ENCODE data around the gene PP2D1.
A peak's percentile ranks its signal among the peaks of the same experiment; 100 is the strongest.
"Not testable (repeated sequence)": the region's sequence is repeated elsewhere in the genome, so short reads cannot be mapped to it uniquely, and the experiment has no call there.

Gene PP2D1

DNA sequence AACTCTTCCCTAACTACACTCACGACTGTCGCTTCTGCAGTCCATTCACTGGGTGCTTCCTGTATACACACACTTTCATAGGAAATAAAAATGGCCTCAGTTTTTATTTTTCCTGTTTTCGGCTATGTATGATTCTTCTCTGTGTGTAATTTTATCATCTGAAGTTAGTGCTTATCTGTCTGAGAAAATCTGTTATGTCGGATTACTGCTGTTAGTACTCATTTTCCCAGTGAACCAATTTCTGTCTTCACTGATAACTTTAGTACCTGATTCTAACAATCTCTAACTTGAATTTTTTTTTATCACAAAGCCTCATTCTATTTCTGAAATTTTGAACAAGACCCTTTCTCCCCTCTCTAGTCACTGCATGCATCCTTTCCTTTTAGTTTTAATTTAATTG, 44.3 kb downstream of the PP2D1 start:
- no peak overlapping the region for H3K9ac ChIP-seq (ENCODE audit: insufficient read length)
- TF ChIP-seq FOXP2 (optimal IDR thresholded peaks at IDR 0.05; ENCODE audit: control extremely low read depth, extremely low read length, insufficient read depth) (no peak), POLR2AphosphoS5 (IDR thresholded peaks at IDR 0.05; ENCODE audit: borderline replicate concordance, low read depth, low read length) (no peak), EZH2 (IDR thresholded peaks at IDR 0.05) (no peak)
- no peak for DNase-seq (ENCODE audit: low read depth, low spot score)
- H3K9me3 ChIP-seq (ENCODE audit: low read depth, low read length): no peaks in the 10 kb centered on the region
- no peak overlapping the region for H3K4me3 ChIP-seq
- no peak overlapping the region for H3K27ac ChIP-seq
- no peaks in the 10 kb centered on the region for H3K36me3 ChIP-seq (ENCODE audit: insufficient read depth, low read length)

DNA sequence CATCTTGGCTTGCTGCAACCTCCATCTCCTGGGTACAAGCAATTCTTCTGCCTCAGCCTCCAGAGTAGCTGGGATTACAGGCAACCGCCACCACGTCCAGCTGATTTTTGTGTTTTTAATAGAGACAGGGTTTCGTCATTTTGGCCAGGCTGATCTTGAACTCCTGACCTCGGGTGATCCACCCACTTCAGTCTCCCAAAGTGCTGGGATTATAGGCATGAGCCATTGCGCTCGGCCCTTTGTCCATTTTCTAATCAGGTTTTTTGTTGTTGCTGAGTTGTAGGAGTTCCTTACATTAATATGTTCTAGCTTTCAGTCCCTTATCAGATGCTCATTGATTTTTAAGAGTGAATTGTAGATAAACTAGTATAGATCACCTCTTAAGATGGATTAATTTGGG, 44.9 kb downstream of the PP2D1 start:
- TF ChIP-seq EZH2 (IDR thresholded peaks at IDR 0.05) (no peak), POLR2AphosphoS5 (IDR thresholded peaks at IDR 0.05; ENCODE audit: borderline replicate concordance, low read depth, low read length) (no peak), FOXP2 (optimal IDR thresholded peaks at IDR 0.05; ENCODE audit: control extremely low read depth, extremely low read length, insufficient read depth) (no peak)
- Histone ChIP-seq H3K27ac (no peak overlapping the region), H3K9me3 (ENCODE audit: low read depth, low read length) (no peaks in the 10 kb centered on the region), H3K9ac (ENCODE audit: insufficient read length) (no peak overlapping the region), H3K4me3 (no peak overlapping the region), H3K36me3 (ENCODE audit: insufficient read depth, low read length) (no peaks in the 10 kb centered on the region)
- no peak for DNase-seq (ENCODE audit: low read depth, low spot score)

DNA sequence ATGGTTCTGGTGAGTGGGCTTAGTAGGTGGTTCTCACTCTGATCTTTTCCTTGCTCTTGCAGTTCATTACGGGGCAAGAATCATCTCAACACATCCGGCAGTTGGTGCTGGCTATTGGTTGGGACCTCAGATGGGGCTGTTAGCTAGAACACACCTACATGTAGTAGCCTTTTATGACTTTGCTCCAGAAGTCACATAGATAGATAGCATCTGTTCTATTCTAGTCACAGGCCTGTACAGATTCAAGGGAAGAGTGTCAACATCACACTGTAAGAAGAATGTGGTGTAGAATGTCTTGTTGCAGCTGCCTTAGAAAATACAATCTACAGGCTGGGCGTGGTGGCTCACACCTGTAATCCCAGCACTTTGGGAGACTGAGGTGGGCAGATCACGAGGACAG, 50.1 kb downstream of the PP2D1 start:
- DNase-seq (ENCODE audit: low read depth, low spot score): no peak
- Histone ChIP-seq H3K27ac (no peak overlapping the region), H3K4me3 (no peak overlapping the region), H3K36me3 (ENCODE audit: insufficient read depth, low read length) (no peaks in the 10 kb centered on the region), H3K9ac (ENCODE audit: insufficient read length) (no peak overlapping the region), H3K9me3 (ENCODE audit: low read depth, low read length) (no peaks in the 10 kb centered on the region)
- no peak for TF ChIP-seq EZH2 (IDR thresholded peaks at IDR 0.05)
- no peak for TF ChIP-seq FOXP2 (optimal IDR thresholded peaks at IDR 0.05; ENCODE audit: control extremely low read depth, extremely low read length, insufficient read depth)

- Histone ChIP-seq H3K9me3 (ENCODE audit: low read depth, low read length) (no peaks in the 10 kb centered on the region), H3K4me3 (no peak overlapping the region), H3K9ac (ENCODE audit: insufficient read length) (no peak overlapping the region), H3K36me3 (ENCODE audit: insufficient read depth, low read length) (no peaks in the 10 kb centered on the region), H3K27ac (no peak overlapping the region)
- DNase-seq (ENCODE audit: low read depth, low spot score): no peak
- no peak for TF ChIP-seq POLR2AphosphoS5 (IDR thresholded peaks at IDR 0.05; ENCODE audit: borderline replicate concordance, low read depth, low read length)
- no peak for TF ChIP-seq FOXP2 (optimal IDR thresholded peaks at IDR 0.05; ENCODE audit: control extremely low read depth, extremely low read length, insufficient read depth)
- TF ChIP-seq EZH2 (IDR thresholded peaks at IDR 0.05): no peak
Measured at GRCh38 chr3:19960696-19961095, 51.4 kb downstream of the PP2D1 start.

GRCh38 chr3:19959505-19959904, 52.6 kb downstream of the PP2D1 start:
- Histone ChIP-seq H3K9me3 (ENCODE audit: low read depth, low read length) (no peaks in the 10 kb centered on the region), H3K36me3 (ENCODE audit: insufficient read depth, low read length) (no peaks in the 10 kb centered on the region; the same call in 1 of the 2 replicates)
- TF ChIP-seq POLR2AphosphoS5 (IDR thresholded peaks at IDR 0.05; ENCODE audit: borderline replicate concordance, low read depth, low read length): no peak

GRCh38 chr3:19957354-19957753, 54.7 kb downstream of the PP2D1 start:
- not testable (repeated sequence) for DNase-seq (ENCODE audit: low read depth, low spot score); H3K36me3 ChIP-seq (ENCODE audit: insufficient read depth, low read length); H3K9me3 ChIP-seq (ENCODE audit: low read depth, low read length); H3K4me3 ChIP-seq; H3K27ac ChIP-seq; H3K9ac ChIP-seq (ENCODE audit: insufficient read length)

More at GRCh38 chr3:19959505-19959904, 52.6 kb downstream of the PP2D1 start:
- H3K27ac ChIP-seq: no peak overlapping the region
- H3K4me3 ChIP-seq: no peak overlapping the region
- no peak for DNase-seq (ENCODE audit: low read depth, low spot score)
- H3K9ac ChIP-seq (ENCODE audit: insufficient read length): no peak overlapping the region

GRCh38 chr3:19954676-19955075, 57.4 kb downstream of the PP2D1 start:
- H3K27ac ChIP-seq: no peak overlapping the region
- H3K9me3 ChIP-seq (ENCODE audit: low read depth, low read length): no peaks in the 10 kb centered on the region
- DNase-seq (ENCODE audit: low read depth, low spot score): no peak
- H3K4me3 ChIP-seq: no peak overlapping the region
- no peaks in the 10 kb centered on the region; the same call in 1 of the 2 replicates for H3K36me3 ChIP-seq (ENCODE audit: insufficient read depth, low read length)
- no peak for TF ChIP-seq EZH2 (IDR thresholded peaks at IDR 0.05)
- no peak for TF ChIP-seq POLR2AphosphoS5 (IDR thresholded peaks at IDR 0.05; ENCODE audit: borderline replicate concordance, low read depth, low read length)
- no peak for TF ChIP-seq FOXP2 (optimal IDR thresholded peaks at IDR 0.05; ENCODE audit: control extremely low read depth, extremely low read length, insufficient read depth)
- no peak overlapping the region for H3K9ac ChIP-seq (ENCODE audit: insufficient read length)

DNA sequence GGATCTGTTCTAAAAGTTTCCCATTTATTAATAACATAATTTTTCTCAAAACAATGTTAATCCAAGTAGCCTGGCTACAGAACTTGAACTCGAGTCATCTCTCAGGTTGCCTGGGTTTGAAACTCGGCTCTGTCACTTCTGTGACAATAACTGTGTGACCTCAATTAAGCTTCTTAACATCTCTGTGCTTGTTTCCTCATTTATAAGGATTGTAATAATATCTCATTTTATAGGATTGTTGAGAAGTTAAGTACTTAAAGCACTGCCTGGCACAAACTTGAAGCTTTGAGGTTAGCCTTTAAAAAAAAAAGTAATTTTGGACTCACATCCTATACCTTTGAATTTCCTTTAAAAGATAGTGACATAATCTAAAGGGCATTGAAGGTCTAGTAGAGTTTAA, 61.7 kb downstream of the PP2D1 start:
- Histone ChIP-seq H3K36me3 (ENCODE audit: insufficient read depth, low read length) (no peaks in the 10 kb centered on the region; the same call in 1 of the 2 replicates), H3K4me3 (no peak overlapping the region), H3K9me3 (ENCODE audit: low read depth, low read length) (no peaks in the 10 kb centered on the region), H3K27ac (no peak overlapping the region), H3K9ac (ENCODE audit: insufficient read length) (no peak overlapping the region)
- no peak for DNase-seq (ENCODE audit: low read depth, low spot score)
- no peak for TF ChIP-seq FOXP2 (optimal IDR thresholded peaks at IDR 0.05; ENCODE audit: control extremely low read depth, extremely low read length, insufficient read depth)
- no peak for TF ChIP-seq POLR2AphosphoS5 (IDR thresholded peaks at IDR 0.05; ENCODE audit: borderline replicate concordance, low read depth, low read length)
- no peak for TF ChIP-seq EZH2 (IDR thresholded peaks at IDR 0.05)

GRCh38 chr3:19948226-19948591, 63.9 kb downstream of the PP2D1 start:
- Histone ChIP-seq H3K9ac (ENCODE audit: insufficient read length) (peak overlapping the region; percentile 81), H3K36me3 (ENCODE audit: insufficient read depth, low read length) (no peaks in the 10 kb centered on the region), H3K4me3 (peak overlapping the region; percentile 81), H3K27ac (no peak overlapping the region), H3K9me3 (ENCODE audit: low read depth, low read length) (no peaks in the 10 kb centered on the region)
- no peak for TF ChIP-seq EZH2 (IDR thresholded peaks at IDR 0.05)
- TF ChIP-seq FOXP2 (optimal IDR thresholded peaks at IDR 0.05; ENCODE audit: control extremely low read depth, extremely low read length, insufficient read depth): no peak
- DNase-seq (ENCODE audit: low read depth, low spot score): no peak
